ENCODE results near the gene RPL28.

- TF ChIP-seq GATA2 (IDR thresholded peaks at IDR 0.05; ENCODE audit: low read depth, low read length) (no peak), GATA3 (IDR thresholded peaks at IDR 0.05; ENCODE audit: low read depth, low read length) (no peak)
Measured at GRCh38 chr19:55406826-55407549, 21.3 kb downstream of the RPL28 start.
